Measurements from ENCODE around the gene CHD6. TPM values are rescaled to one million over a fixed set of nuclear protein-coding genes. Genes with fewer than 3 reads are reported as not detected.

CHD6 gene
- total and polyA plus RNA-seq, 5 donors from 2014 or later = 33.4 to 87.4 (median 39.7) TPM

DNA sequence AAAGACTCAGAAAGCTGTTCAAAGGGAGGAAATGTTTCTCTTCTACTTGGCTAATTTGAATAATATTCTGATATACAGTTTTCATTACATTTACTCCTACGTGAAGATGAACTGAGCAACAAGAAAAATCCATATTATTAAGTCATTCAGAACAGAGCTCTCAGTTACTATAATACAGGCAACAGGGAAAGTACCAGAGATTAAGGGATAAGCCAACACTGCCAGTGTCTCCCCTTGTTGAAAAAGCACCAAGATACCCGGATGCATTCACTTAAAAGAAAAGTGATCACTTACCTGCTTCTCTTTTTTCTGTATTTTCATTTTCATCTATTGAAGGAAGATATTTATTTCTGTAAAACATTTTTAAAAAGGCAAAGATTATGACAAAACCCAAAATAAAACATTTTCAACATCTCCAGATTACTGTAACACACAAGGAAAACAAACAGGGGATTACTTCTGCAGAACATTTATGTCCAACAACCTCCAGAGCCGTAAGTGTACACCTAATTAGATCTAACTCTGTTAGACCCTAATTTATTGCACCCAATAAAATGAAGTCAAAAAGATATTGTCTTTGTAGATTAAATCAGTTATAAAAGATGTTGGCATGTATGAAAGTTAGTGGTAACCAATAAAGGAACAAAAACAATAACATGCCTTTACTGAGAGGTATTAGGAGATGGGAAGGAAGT lies 67.0 kb downstream of the CHD6 start:
- no peaks in the 10 kb centered on the region for H3K27me3 Mint-ChIP-seq
- Histone ChIP-seq H3K27me3 (ENCODE audit: control insufficient read depth, insufficient read depth, low read length) (no peaks in the 10 kb centered on the region), H3K4me3 (ENCODE audit: low read depth, low read length) (no peak overlapping the region), H3K4me1 (ENCODE audit: control insufficient read depth, insufficient read depth, low read length, poor library complexity, severe bottlenecking) (no peaks in the 10 kb centered on the region), H3K9me3 (ENCODE audit: control insufficient read depth in 2 of 2, low read length in 2 of 2) (peaks cover 0 to 7% of the 10 kb centered on the region in 2 experiments), H3K36me3 (ENCODE audit: control insufficient read depth, insufficient read depth, low read length) (peaks cover 13% of the 10 kb centered on the region), H3K27ac (ENCODE audit: insufficient read depth, low read length, poor library complexity, severe bottlenecking) (no peak overlapping the region)
- peaks cover 17 to 34% (median 27%) of the 10 kb centered on the region in 4 donors for H3K4me1 Mint-ChIP-seq
- ATAC-seq (ENCODE audit: low read depth in 2 of 2) (no peak), DNase-seq (no peak)
- peaks cover 30% of the 10 kb centered on the region for H3K36me3 Mint-ChIP-seq
- peaks cover 0 to 12% (median 5%) of the 10 kb centered on the region in 7 donors for H3K9me3 Mint-ChIP-seq
- no peak overlapping the region for H3K4me3 Mint-ChIP-seq
- no peak overlapping the region for H3K27ac Mint-ChIP-seq

DNA sequence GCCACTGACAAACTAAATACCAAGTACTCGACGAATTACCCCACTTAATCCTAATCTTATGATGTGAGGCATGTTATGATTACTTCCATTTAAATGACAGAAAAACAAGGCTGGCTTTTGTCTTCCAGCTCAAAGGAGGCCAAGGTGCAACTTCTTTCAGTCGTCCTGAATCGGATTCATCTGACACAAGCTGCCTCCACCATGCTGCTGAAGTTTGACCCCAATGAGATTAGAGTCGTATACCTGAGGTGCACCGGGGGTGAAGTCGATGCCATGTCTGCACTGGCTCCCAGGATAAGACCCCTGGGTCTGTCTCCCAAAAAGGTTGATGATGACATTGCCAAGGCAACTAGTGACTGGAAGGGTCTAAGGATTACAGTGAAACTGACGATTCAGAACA lies 71.0 kb downstream of the CHD6 start:
- Histone ChIP-seq H3K36me3 (ENCODE audit: control insufficient read depth, insufficient read depth, low read length) (peaks cover 13% of the 10 kb centered on the region), H3K27ac (ENCODE audit: insufficient read depth, low read length, poor library complexity, severe bottlenecking) (no peak overlapping the region), H3K4me1 (ENCODE audit: control insufficient read depth, insufficient read depth, low read length, poor library complexity, severe bottlenecking) (no peaks in the 10 kb centered on the region), H3K27me3 (ENCODE audit: control insufficient read depth, insufficient read depth, low read length) (no peaks in the 10 kb centered on the region), H3K9me3 (ENCODE audit: control insufficient read depth in 2 of 2, low read length in 2 of 2) (peaks cover 0 to 5% of the 10 kb centered on the region in 2 experiments), H3K4me3 (ENCODE audit: low read depth, low read length) (no peak overlapping the region)
- Mint-ChIP-seq H3K27ac (no peak overlapping the region), H3K4me1 (peaks cover 17 to 30% (median 25%) of the 10 kb centered on the region in 4 donors), H3K9me3 (peaks cover 0 to 9% (median 4%) of the 10 kb centered on the region in 7 donors), H3K4me3 (no peak overlapping the region), H3K27me3 (no peaks in the 10 kb centered on the region), H3K36me3 (peaks cover 22% of the 10 kb centered on the region)
- ATAC-seq (ENCODE audit: low read depth in 2 of 2) = no peak
- DNase-seq = no peak

DNA sequence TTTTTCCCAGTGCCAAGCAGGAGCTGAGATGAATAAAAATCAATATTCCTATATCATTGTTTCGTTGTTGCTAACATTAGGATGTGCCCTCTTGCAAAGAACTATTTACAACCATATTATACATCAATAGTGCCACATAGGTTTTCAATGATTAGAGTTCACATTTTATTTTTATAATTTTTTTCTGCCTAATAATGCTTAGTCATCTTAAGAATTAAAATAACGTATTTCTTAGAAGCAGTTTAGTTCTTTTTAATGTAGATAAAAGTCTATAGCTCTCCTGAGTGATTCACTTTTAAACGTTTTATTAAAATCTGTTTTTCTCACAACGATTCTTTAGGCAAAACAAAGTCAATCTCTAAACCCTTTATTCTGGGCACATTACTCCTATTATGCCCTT lies 71.6 kb downstream of the CHD6 start:
- H3K9me3 Mint-ChIP-seq = peaks cover 0 to 9% (median 4%) of the 10 kb centered on the region in 7 donors
- peaks cover 22% of the 10 kb centered on the region for H3K36me3 Mint-ChIP-seq
- H3K27me3 ChIP-seq (ENCODE audit: control insufficient read depth, insufficient read depth, low read length) = no peaks in the 10 kb centered on the region
- no peak overlapping the region for H3K4me3 ChIP-seq (ENCODE audit: low read depth, low read length)
- peaks cover 0 to 5% of the 10 kb centered on the region in 2 experiments for H3K9me3 ChIP-seq (ENCODE audit: control insufficient read depth in 2 of 2, low read length in 2 of 2)
- no peak overlapping the region for H3K4me3 Mint-ChIP-seq
- peaks cover 12 to 31% (median 21%) of the 10 kb centered on the region in 4 donors for H3K4me1 Mint-ChIP-seq
- no peaks in the 10 kb centered on the region for H3K4me1 ChIP-seq (ENCODE audit: control insufficient read depth, insufficient read depth, low read length, poor library complexity, severe bottlenecking)
- no peak overlapping the region for H3K27ac ChIP-seq (ENCODE audit: insufficient read depth, low read length, poor library complexity, severe bottlenecking)
- H3K36me3 ChIP-seq (ENCODE audit: control insufficient read depth, insufficient read depth, low read length) = peaks cover 13% of the 10 kb centered on the region
- no peak overlapping the region for H3K27ac Mint-ChIP-seq
- no peaks in the 10 kb centered on the region for H3K27me3 Mint-ChIP-seq
- no peak for ATAC-seq (ENCODE audit: low read depth in 2 of 2)
- DNase-seq = no peak

DNA sequence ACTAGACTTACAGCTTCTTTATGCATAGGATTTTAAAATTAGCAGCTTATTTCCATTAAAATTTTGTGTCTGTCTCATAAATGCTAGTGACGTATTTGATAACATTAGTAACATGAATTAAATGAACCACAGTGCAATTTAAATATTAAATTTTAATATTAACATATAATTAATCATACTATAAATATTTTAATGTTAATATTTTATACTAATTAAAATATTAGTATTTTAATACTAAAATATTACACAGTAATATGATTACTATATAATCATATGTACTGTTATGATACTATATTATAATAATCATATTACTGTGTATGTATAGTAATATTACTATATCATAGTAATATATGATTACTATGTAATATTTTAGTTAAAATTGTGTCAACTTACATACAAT lies 73.7 kb downstream of the CHD6 start:
- no peak for DNase-seq
- Mint-ChIP-seq H3K27ac (no peak overlapping the region), H3K9me3 (no peaks in the 10 kb centered on the region), H3K36me3 (peaks cover 20% of the 10 kb centered on the region), H3K27me3 (no peaks in the 10 kb centered on the region), H3K4me3 (no peak overlapping the region), H3K4me1 (peaks cover 20 to 24% (median 21%) of the 10 kb centered on the region in 4 donors)
- H3K36me3 ChIP-seq (ENCODE audit: control insufficient read depth, insufficient read depth, low read length) = peaks cover 4% of the 10 kb centered on the region
- no peaks in the 10 kb centered on the region for H3K27me3 ChIP-seq (ENCODE audit: control insufficient read depth, insufficient read depth, low read length)
- no peaks in the 10 kb centered on the region for H3K4me1 ChIP-seq (ENCODE audit: control insufficient read depth, insufficient read depth, low read length, poor library complexity, severe bottlenecking)
- H3K9me3 ChIP-seq (ENCODE audit: control insufficient read depth in 2 of 2, low read length in 2 of 2) = no peaks in the 10 kb centered on the region
- no peak overlapping the region for H3K4me3 ChIP-seq (ENCODE audit: low read depth, low read length)
- ATAC-seq (ENCODE audit: low read depth in 2 of 2) = no peak
- no peak overlapping the region for H3K27ac ChIP-seq (ENCODE audit: insufficient read depth, low read length, poor library complexity, severe bottlenecking)

DNA sequence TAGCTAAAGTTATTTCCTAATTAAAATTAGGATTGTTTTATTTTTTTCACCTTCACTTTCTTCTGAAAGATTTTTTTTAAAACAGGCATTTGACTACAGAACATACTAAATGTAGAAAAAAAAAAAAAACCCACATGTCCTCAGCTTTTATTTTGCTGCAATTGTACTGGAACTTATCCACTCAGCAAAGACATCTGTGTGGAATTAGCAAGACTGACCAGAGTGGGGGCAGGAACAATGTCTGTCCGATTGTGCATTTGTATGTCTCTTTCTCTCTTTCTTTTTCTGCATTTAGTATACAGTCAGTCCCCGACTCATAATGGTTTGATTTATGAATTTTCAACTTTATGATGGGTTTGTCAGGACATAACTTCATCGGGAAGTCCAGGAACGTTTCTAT lies 77.3 kb downstream of the CHD6 start:
- H3K27ac Mint-ChIP-seq = peak overlapping the region in 1 of 3 donors; percentile 30
- peaks cover 0 to 10% (median 0%) of the 10 kb centered on the region in 7 donors for H3K9me3 Mint-ChIP-seq
- Histone ChIP-seq H3K4me3 (ENCODE audit: low read depth, low read length) (no peak overlapping the region), H3K36me3 (ENCODE audit: control insufficient read depth, insufficient read depth, low read length) (peaks cover 17% of the 10 kb centered on the region), H3K27me3 (ENCODE audit: control insufficient read depth, insufficient read depth, low read length) (no peaks in the 10 kb centered on the region), H3K9me3 (ENCODE audit: control insufficient read depth in 2 of 2, low read length in 2 of 2) (peaks cover 0 to 2% of the 10 kb centered on the region in 2 experiments), H3K4me1 (ENCODE audit: control insufficient read depth, insufficient read depth, low read length, poor library complexity, severe bottlenecking) (no peaks in the 10 kb centered on the region), H3K27ac (ENCODE audit: insufficient read depth, low read length, poor library complexity, severe bottlenecking) (no peak overlapping the region)
- ATAC-seq (ENCODE audit: low read depth in 2 of 2) = no peak
- H3K36me3 Mint-ChIP-seq = peaks cover 26% of the 10 kb centered on the region
- H3K4me1 Mint-ChIP-seq = peaks cover 15 to 18% (median 17%) of the 10 kb centered on the region in 4 donors
- no peaks in the 10 kb centered on the region for H3K27me3 Mint-ChIP-seq
- no peak for DNase-seq
- no peak overlapping the region for H3K4me3 Mint-ChIP-seq

DNA sequence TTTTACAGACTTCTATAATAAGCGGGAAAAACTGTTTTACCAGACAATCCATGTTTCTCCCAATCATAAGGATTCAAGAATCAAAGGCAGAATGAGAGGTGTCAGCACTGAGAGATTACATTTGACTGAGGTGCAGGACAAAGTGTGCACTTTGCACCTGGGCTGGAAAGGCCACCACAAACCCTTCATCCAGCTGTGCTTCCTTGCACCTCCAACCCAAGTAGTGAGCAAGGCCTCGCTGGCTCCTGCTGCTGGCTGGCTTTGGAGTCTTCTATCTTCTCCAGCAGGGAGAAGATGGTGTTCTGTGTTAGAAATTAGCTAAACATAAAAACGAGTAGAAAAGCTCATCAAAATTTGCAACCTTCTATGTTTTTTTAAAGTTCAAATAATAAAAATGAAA lies 77.7 kb downstream of the CHD6 start:
- no peaks in the 10 kb centered on the region for H3K27me3 Mint-ChIP-seq
- no peak for DNase-seq
- Histone ChIP-seq H3K36me3 (ENCODE audit: control insufficient read depth, insufficient read depth, low read length) (peaks cover 19% of the 10 kb centered on the region), H3K9me3 (ENCODE audit: control insufficient read depth in 2 of 2, low read length in 2 of 2) (peaks cover 0 to 2% of the 10 kb centered on the region in 2 experiments), H3K4me1 (ENCODE audit: control insufficient read depth, insufficient read depth, low read length, poor library complexity, severe bottlenecking) (no peaks in the 10 kb centered on the region), H3K27ac (ENCODE audit: insufficient read depth, low read length, poor library complexity, severe bottlenecking) (no peak overlapping the region), H3K27me3 (ENCODE audit: control insufficient read depth, insufficient read depth, low read length) (no peaks in the 10 kb centered on the region), H3K4me3 (ENCODE audit: low read depth, low read length) (no peak overlapping the region)
- H3K9me3 Mint-ChIP-seq = peaks cover 0 to 10% (median 0%) of the 10 kb centered on the region in 7 donors
- peaks cover 26% of the 10 kb centered on the region for H3K36me3 Mint-ChIP-seq
- peaks cover 12 to 15% (median 13%) of the 10 kb centered on the region in 4 donors for H3K4me1 Mint-ChIP-seq
- no peak overlapping the region for H3K4me3 Mint-ChIP-seq
- H3K27ac Mint-ChIP-seq = no peak overlapping the region
- no peak for ATAC-seq (ENCODE audit: low read depth in 2 of 2)

DNA sequence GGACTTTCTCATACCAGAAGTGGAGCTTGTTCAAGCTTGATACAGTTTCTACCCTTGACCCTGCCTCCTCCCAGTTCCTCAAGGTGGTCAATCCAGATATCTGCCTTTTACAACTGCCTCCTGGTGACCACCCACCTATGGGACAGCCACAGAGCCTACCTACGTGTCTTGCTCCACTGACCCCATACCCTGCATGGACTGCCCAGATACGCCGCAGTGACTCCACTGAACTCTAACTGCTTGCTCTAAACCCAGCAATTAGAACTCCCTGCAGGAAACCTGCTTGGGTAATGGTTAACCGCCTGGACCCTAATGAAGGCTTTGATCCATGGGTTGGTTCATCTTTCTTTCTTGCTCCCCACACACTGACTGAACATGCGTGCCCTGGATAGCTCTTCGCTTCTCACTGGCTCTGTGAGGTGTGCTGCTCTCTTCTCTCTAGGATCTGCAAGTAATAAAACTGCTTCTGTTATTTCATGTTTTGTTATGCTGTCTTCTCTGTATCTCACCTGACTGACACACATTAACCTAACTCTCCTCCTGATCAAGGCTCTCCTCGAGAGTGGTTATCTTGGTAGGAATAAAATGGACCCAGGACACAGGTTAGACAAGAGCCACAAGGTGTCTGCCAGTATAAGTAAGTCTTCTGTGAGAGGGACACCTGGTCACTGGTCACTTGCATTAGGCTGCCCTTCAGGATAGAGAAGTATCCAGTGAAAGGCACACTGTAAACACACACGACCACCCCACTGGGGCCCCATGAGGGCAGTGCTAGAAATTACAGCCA lies 79.2 kb downstream of the CHD6 start:
- H3K9me3 Mint-ChIP-seq = peaks cover 0 to 10% (median 0%) of the 10 kb centered on the region in 7 donors
- peaks cover 26% of the 10 kb centered on the region for H3K36me3 Mint-ChIP-seq

More for the DNA sequence above, 79.2 kb downstream of the CHD6 start:
- H3K9me3 ChIP-seq (ENCODE audit: control insufficient read depth in 2 of 2, low read length in 2 of 2) = peaks cover 0 to 2% of the 10 kb centered on the region in 2 experiments
- H3K4me1 Mint-ChIP-seq = peaks cover 12 to 21% (median 13%) of the 10 kb centered on the region in 4 donors
- no peak overlapping the region for H3K4me3 Mint-ChIP-seq
- H3K27ac Mint-ChIP-seq = no peak overlapping the region
- no peaks in the 10 kb centered on the region for H3K4me1 ChIP-seq (ENCODE audit: control insufficient read depth, insufficient read depth, low read length, poor library complexity, severe bottlenecking)
- no peaks in the 10 kb centered on the region for H3K27me3 ChIP-seq (ENCODE audit: control insufficient read depth, insufficient read depth, low read length)
- DNase-seq (no peak), ATAC-seq (ENCODE audit: low read depth in 2 of 2) (no peak)
- H3K4me3 ChIP-seq (ENCODE audit: low read depth, low read length) = no peak overlapping the region
- no peak overlapping the region for H3K27ac ChIP-seq (ENCODE audit: insufficient read depth, low read length, poor library complexity, severe bottlenecking)
- H3K36me3 ChIP-seq (ENCODE audit: control insufficient read depth, insufficient read depth, low read length) = peaks cover 19% of the 10 kb centered on the region
- H3K27me3 Mint-ChIP-seq = no peaks in the 10 kb centered on the region

Measured in CD4-positive, CD25-positive, alpha-beta regulatory T cell (primary cell).